WTC11 (cell line): ENCODE measurements around the gene PAX9. TPM values are rescaled to one million over a fixed set of nuclear protein-coding genes. Genes with fewer than 3 reads are reported as not detected.

Experiments
- ATAC-seq: fragments of 200-7000 bp; cut with Tn5 transposase; 2 replicates; pipeline ENCODE4 v1.10.0; 2021; ENCODE audit warnings: mild to moderate bottlenecking, moderate library complexity
- CTCF ChIA-PET: fragments of 300-600 bp; sonication (Branson Sonifier 250); formaldehyde crosslinking; loops from one replicate; lab custom pipeline; 2021; ENCODE audit warnings: antibody characterized with exemption; lab: Charles Lee
- POLR2A ChIA-PET: fragments of 350-600 bp; sonication (Branson Sonifier 250); formaldehyde crosslinking; loops from one replicate; lab custom pipeline; 2021; ENCODE audit warnings: antibody characterized with exemption; lab: Charles Lee
- DNase-seq: peaks from one replicate; pipeline ENCODE4 v3.0.0; 2021; ENCODE audit warnings: low spot score
- H3K27ac Mint-ChIP-seq: 2 replicates; pipeline ENCODE4 v1.8.0; 2021; ENCODE audit warnings: mixed read lengths
- H3K27me3 Mint-ChIP-seq: 2 replicates; pipeline ENCODE4 v1.8.0; 2021; ENCODE audit warnings: low read depth, mild to moderate bottlenecking, moderate library complexity, mixed read lengths
- H3K36me3 Mint-ChIP-seq: 2 replicates; pipeline ENCODE4 v1.8.0; 2021; ENCODE audit warnings: mixed read lengths
- H3K4me1 Mint-ChIP-seq: 2 replicates; pipeline ENCODE4 v1.8.0; 2022; ENCODE audit warnings: mixed read lengths
- H3K4me3 Mint-ChIP-seq: 2 replicates; pipeline ENCODE4 v1.8.0; 2021; ENCODE audit warnings: mild to moderate bottlenecking, moderate library complexity, mixed read lengths
- H3K9me3 Mint-ChIP-seq: 2 replicates; pipeline ENCODE4 v1.8.0; 2021; ENCODE audit warnings: mixed read lengths
- CREM ChIP-seq: sonication (generic); formaldehyde crosslinking; IDR thresholded peaks from 2 replicates; pipeline ENCODE4 v1.8.1; 2022; ENCODE audit warnings: mild to moderate bottlenecking, missing genetic modification reagents, moderate library complexity
- ELF4 ChIP-seq: sonication (generic); formaldehyde crosslinking; IDR thresholded peaks from 2 replicates; pipeline ENCODE4 v1.8.1; 2022; ENCODE audit warnings: low read depth, mild to moderate bottlenecking, moderate library complexity, missing genetic modification reagents
- FOXJ3 ChIP-seq: sonication (generic); formaldehyde crosslinking; IDR thresholded peaks from 2 replicates; pipeline ENCODE4 v1.9.0; 2021; ENCODE audit warnings: missing genetic modification reagents, mild to moderate bottlenecking, borderline replicate concordance
- GRHL2 ChIP-seq: fragments of 250-450 bp; sonication (Bioruptor Pico); IDR thresholded peaks from 2 replicates; pipeline ENCODE4 v1.8.0; 2022; ENCODE audit warnings: mild to moderate bottlenecking, moderate library complexity; ENCODE audit not compliant: insufficient replicate concordance, severe bottlenecking
- HMGA2 ChIP-seq: fragments of 250-450 bp; sonication (Bioruptor Pico); IDR thresholded peaks from 2 replicates; pipeline ENCODE4 v1.4.0; 2021; ENCODE audit warnings: mild to moderate bottlenecking, moderate library complexity
- OVOL2 ChIP-seq: fragments of 250-450 bp; sonication (Bioruptor Pico); IDR thresholded peaks from 2 replicates; pipeline ENCODE4 v1.9.0; 2021; ENCODE audit warnings: mild to moderate bottlenecking, borderline replicate concordance
- SMAD3 ChIP-seq: sonication (generic); formaldehyde crosslinking; IDR thresholded peaks from 2 replicates; pipeline ENCODE4 v1.8.0; 2022; ENCODE audit warnings: missing genetic modification reagents, mild to moderate bottlenecking, borderline replicate concordance
- SP1 ChIP-seq: sonication (generic); formaldehyde crosslinking; conservative IDR thresholded peaks from 2 replicates; pipeline ENCODE4 v1.8.1; 2022; ENCODE audit warnings: missing genetic modification reagents
- TEAD4 ChIP-seq: sonication (generic); formaldehyde crosslinking; IDR thresholded peaks from 2 replicates; pipeline ENCODE4 v1.8.0; 2022; ENCODE audit warnings: mild to moderate bottlenecking, missing genetic modification reagents
- ZBTB21 ChIP-seq: sonication (generic); formaldehyde crosslinking; IDR thresholded peaks from 2 replicates; pipeline ENCODE4 v1.8.1; 2023; ENCODE audit warnings: mild to moderate bottlenecking, missing genetic modification reagents, borderline replicate concordance
- ZNF138 ChIP-seq: sonication (generic); formaldehyde crosslinking; conservative IDR thresholded peaks from 2 replicates; pipeline ENCODE4 v1.8.1; 2022; ENCODE audit warnings: mild to moderate bottlenecking, moderate library complexity, missing genetic modification reagents
- ZNF423 ChIP-seq: fragments of 250-450 bp; sonication (Bioruptor Pico); IDR thresholded peaks from 2 replicates; pipeline ENCODE4 v2.1.2; 2022; ENCODE audit warnings: mild to moderate bottlenecking, moderate library complexity
- ZNF671 ChIP-seq: fragments of 250-450 bp; sonication (Bioruptor Pico); IDR thresholded peaks from 2 replicates; pipeline ENCODE4 v1.8.0; 2021; ENCODE audit warnings: mild to moderate bottlenecking
- total RNA-seq: library from RNA; stranded (reverse); gene quantifications from 3 replicates; pipeline ENCODE4 v1.2.3, GENCODE V29; 2021
- TF ChIP-seq, protein P1 (sequence below): sonication (generic); formaldehyde crosslinking; IDR thresholded peaks from 2 replicates; pipeline ENCODE4 v1.8.1; 2022; ENCODE audit warnings: mild to moderate bottlenecking, missing genetic modification reagents, moderate library complexity, borderline replicate concordance
- TF ChIP-seq, protein P2 (sequence below): sonication (generic); formaldehyde crosslinking; IDR thresholded peaks from 2 replicates; pipeline ENCODE4 v1.8.0; 2022; ENCODE audit warnings: missing genetic modification reagents
- TF ChIP-seq, protein P3 (sequence below): sonication (generic); formaldehyde crosslinking; IDR thresholded peaks from 2 replicates; pipeline ENCODE4 v1.8.0; 2022; ENCODE audit warnings: mild to moderate bottlenecking, missing genetic modification reagents
- TF ChIP-seq, protein P4 (sequence below): fragments of 200-600 bp; IDR thresholded peaks from 2 replicates; pipeline ENCODE4 v1.8.0; 2022; ENCODE audit warnings: antibody characterized with exemption

PAX9 gene
- total RNA-seq, 1 experiment from 2014 or later: not detected

DNA sequence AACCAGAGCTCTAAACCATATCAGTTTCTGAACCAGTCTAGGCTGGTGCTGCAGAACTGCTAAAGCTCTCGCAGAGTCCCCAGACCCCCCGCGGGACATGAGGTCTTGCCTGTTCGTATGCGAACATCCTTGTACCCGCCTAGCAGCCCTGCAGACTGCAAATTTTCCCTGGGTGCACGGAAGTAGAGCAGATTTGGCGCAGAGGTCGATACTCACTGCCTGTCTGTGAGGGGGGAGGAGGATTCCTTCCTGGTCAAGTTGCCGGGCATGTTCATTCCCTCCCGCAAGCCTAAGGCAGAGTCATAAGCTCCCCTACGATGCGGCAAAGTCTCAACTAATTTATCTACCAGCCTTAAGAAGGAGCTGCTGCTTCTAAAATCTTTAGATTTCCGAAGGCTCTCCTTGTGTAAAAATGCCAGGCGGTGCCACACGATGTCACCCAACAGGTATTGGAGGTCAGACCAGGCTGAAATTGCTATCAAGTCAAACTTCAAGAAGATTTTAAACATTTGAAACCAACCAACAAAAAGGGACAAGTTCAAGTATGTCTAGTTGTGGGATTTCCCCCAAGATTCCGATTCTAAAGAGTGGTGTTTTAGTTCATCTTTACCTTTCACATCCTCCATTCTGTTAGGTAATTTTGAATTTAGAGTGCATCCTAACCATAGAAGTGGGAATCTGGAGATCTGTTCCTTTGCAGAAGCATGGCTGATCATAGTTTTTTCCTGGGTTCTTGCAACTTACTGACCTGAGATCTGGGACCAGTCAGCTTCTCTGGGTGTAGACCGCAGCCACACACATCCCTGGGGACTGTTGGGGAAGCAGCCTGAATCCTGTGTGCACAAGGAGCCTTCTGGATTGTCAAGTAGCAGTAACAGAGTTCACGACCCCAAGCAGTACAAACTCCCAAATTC, 1.6 kb upstream of the PAX9 start:
- Mint-ChIP-seq H3K4me3 (no peak overlapping the region), H3K9me3 (no peaks in the 10 kb centered on the region), H3K27me3 (peaks cover 100% of the 10 kb centered on the region), H3K27ac (no peak overlapping the region), H3K4me1 (peaks cover 66% of the 10 kb centered on the region), H3K36me3 (no peaks in the 10 kb centered on the region)
- POLR2A ChIA-PET: no interaction called here
- DNase-seq: peak; percentile 57
- CTCF ChIA-PET: interaction anchor here (0.9 to 6.4 kb wide), 7 partner anchors 10 to 282 kb away, joined by 3 to 44 read pairs (median 4); no protein-coding TSS in a partner anchor
- no peak for ATAC-seq
- TF ChIP-seq, protein P1, sequence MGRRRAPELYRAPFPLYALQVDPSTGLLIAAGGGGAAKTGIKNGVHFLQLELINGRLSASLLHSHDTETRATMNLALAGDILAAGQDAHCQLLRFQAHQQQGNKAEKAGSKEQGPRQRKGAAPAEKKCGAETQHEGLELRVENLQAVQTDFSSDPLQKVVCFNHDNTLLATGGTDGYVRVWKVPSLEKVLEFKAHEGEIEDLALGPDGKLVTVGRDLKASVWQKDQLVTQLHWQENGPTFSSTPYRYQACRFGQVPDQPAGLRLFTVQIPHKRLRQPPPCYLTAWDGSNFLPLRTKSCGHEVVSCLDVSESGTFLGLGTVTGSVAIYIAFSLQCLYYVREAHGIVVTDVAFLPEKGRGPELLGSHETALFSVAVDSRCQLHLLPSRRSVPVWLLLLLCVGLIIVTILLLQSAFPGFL: no peak
- TF ChIP-seq SMAD3 (CRISPR knock-in tag) (no peak), ZNF671 (CRISPR knock-in tag) (no peak), ZBTB21 (CRISPR knock-in tag) (no peak), TEAD4 (no peak), SP1 (CRISPR knock-in tag) (no peak), OVOL2 (CRISPR knock-in tag) (no peak), ELF4 (CRISPR knock-in tag) (no peak), GRHL2 (CRISPR knock-in tag) (no peak), CREM (no peak), HMGA2 (CRISPR knock-in tag) (no peak), FOXJ3 (CRISPR knock-in tag) (no peak), ZNF138 (CRISPR knock-in tag) (no peak), ZNF423 (CRISPR knock-in tag) (no peak)
- TF ChIP-seq, protein P2, sequence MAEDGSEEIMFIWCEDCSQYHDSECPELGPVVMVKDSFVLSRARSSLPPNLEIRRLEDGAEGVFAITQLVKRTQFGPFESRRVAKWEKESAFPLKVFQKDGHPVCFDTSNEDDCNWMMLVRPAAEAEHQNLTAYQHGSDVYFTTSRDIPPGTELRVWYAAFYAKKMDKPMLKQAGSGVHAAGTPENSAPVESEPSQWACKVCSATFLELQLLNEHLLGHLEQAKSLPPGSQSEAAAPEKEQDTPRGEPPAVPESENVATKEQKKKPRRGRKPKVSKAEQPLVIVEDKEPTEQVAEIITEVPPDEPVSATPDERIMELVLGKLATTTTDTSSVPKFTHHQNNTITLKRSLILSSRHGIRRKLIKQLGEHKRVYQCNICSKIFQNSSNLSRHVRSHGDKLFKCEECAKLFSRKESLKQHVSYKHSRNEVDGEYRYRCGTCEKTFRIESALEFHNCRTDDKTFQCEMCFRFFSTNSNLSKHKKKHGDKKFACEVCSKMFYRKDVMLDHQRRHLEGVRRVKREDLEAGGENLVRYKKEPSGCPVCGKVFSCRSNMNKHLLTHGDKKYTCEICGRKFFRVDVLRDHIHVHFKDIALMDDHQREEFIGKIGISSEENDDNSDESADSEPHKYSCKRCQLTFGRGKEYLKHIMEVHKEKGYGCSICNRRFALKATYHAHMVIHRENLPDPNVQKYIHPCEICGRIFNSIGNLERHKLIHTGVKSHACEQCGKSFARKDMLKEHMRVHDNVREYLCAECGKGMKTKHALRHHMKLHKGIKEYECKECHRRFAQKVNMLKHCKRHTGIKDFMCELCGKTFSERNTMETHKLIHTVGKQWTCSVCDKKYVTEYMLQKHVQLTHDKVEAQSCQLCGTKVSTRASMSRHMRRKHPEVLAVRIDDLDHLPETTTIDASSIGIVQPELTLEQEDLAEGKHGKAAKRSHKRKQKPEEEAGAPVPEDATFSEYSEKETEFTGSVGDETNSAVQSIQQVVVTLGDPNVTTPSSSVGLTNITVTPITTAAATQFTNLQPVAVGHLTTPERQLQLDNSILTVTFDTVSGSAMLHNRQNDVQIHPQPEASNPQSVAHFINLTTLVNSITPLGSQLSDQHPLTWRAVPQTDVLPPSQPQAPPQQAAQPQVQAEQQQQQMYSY (CRISPR knock-in tag): no peak
- TF ChIP-seq, protein P3, sequence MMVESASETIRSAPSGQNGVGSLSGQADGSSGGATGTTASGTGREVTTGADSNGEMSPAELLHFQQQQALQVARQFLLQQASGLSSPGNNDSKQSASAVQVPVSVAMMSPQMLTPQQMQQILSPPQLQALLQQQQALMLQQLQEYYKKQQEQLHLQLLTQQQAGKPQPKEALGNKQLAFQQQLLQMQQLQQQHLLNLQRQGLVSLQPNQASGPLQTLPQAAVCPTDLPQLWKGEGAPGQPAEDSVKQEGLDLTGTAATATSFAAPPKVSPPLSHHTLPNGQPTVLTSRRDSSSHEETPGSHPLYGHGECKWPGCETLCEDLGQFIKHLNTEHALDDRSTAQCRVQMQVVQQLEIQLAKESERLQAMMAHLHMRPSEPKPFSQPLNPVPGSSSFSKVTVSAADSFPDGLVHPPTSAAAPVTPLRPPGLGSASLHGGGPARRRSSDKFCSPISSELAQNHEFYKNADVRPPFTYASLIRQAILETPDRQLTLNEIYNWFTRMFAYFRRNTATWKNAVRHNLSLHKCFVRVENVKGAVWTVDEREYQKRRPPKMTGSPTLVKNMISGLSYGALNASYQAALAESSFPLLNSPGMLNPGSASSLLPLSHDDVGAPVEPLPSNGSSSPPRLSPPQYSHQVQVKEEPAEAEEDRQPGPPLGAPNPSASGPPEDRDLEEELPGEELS: no peak
- TF ChIP-seq, protein P4, sequence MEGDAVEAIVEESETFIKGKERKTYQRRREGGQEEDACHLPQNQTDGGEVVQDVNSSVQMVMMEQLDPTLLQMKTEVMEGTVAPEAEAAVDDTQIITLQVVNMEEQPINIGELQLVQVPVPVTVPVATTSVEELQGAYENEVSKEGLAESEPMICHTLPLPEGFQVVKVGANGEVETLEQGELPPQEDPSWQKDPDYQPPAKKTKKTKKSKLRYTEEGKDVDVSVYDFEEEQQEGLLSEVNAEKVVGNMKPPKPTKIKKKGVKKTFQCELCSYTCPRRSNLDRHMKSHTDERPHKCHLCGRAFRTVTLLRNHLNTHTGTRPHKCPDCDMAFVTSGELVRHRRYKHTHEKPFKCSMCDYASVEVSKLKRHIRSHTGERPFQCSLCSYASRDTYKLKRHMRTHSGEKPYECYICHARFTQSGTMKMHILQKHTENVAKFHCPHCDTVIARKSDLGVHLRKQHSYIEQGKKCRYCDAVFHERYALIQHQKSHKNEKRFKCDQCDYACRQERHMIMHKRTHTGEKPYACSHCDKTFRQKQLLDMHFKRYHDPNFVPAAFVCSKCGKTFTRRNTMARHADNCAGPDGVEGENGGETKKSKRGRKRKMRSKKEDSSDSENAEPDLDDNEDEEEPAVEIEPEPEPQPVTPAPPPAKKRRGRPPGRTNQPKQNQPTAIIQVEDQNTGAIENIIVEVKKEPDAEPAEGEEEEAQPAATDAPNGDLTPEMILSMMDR: no peak
